HG03064 (cell line): ENCODE results near the gene GALNT11.
"Not testable (repeated sequence)": the region's sequence is repeated elsewhere in the genome, so short reads cannot be mapped to it uniquely, and the experiment has no call there.

Source experiments
- ATAC-seq: cut with Tn5 transposase; IDR thresholded peaks from one replicate; pipeline ENCODE4 v1.9.1; 2021; ENCODE audit warnings: low read depth; ENCODE audit not compliant: unreplicated experiment

Gene GALNT11

DNA sequence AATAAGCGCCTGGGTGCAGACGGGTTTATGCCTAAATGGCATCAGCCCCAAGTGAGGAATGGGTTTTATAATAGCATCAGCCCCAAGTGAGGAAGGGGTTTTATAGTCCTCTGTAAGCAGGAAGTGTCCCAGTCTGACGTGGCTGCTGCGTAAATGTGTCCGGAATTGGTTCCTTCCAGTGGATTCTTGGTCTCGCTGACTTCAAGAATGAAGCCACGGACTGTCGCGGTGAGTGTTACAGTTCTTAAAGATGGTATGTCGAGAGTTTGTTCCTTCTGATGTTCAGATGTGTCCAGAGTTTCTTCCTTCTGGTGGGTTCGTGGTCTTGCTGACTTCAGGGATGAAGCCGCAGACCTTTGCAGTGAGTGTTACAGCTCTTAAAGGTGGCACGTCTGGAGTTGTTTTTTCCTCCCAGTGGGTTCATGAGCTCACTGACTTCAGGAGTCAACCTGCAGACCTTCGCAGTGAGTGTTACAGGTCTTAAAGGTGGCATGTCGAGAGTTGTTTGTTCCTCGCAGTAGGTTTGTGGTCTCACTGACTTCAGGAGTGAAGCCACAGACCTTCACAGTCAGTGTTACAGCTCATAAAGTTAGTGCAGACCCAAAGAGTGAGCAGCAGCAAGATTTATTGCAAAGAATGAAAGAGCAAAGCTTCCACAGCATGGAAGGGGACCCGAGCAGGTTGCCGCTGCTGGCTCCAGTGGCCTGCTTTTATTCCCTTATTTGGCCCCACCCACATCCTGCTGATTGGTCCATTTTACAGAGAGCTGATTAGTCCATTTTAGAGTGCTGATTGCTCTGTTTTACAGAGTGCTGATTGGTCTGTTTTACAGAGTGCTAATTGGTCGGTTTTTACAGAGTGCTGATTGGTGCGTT lies 2.3 kb downstream of the GALNT11 start:
- ATAC-seq = not testable (repeated sequence)

- not testable (repeated sequence) for ATAC-seq
Measured at GRCh38 chr7:152030059-152030458, 4.6 kb downstream of the GALNT11 start.

- ATAC-seq = not testable (repeated sequence)
Measured at GRCh38 chr7:152030639-152031038, 5.2 kb downstream of the GALNT11 start.

- no peak for ATAC-seq
Measured at GRCh38 chr7:152035817-152036216, 10.3 kb downstream of the GALNT11 start.

GRCh38 chr7:152038410-152038809 lies 12.9 kb downstream of the GALNT11 start:
- not testable (repeated sequence) for ATAC-seq

DNA sequence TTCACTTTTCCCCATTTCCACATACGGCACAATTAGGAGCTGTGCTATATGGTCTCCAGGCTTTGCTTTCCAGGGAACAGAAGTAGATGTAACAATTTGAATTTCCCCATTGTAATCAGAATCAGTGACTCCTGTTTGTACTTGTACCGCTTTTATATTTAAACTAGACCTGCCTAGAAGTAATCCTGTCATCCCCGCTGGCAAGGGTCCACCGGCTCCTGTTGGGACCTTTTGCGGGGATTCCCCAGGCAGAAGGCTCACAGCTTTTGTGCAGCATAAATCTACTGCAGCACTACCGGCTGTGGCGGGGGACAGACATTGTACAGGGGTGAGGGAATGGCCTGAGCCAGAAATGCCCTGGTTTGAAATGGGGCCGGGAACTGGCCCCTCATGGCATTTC lies 17.6 kb downstream of the GALNT11 start:
- not testable (repeated sequence) for ATAC-seq

DNA sequence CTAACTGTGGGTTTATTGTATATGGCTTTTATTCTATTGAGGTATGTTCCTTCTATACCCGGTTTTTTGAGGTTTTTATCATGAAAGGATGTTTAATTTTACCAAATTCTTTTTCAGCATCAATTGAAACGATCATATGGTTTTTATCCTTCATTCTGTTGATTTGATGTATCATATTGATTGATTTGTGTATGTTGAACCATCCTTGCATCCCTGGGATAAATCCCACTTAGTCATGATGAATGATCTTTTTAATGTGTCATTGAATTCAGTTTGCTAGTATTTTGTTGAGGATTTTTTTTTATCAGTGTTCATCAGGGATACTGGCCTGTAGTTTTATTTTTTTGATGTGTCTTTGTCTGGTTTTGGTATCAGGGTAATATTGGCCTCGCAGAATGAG lies 19.4 kb downstream of the GALNT11 start:
- ATAC-seq = not testable (repeated sequence)

GRCh38 chr7:152046531-152046930 lies 21.1 kb downstream of the GALNT11 start:
- no peak for ATAC-seq

DNA sequence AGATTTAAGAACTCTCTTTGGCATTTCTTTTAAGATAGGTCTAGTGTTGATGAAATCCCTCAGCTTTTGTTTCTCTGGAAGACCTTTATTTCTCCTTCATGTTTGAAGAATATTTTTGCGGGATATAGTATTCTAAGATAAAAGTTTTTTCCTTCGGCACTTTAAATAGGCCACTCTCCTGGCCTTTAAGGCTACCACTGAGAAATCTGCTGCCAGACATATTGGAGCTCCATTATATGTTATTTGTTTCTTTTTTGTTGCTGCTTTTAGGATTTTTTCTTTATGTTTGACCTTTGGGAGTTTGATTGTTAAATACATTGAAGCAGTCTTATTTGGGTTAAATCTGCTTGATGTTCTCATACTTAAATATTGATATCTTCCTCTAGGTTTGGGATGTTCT lies 22.6 kb downstream of the GALNT11 start:
- ATAC-seq = no peak

DNA sequence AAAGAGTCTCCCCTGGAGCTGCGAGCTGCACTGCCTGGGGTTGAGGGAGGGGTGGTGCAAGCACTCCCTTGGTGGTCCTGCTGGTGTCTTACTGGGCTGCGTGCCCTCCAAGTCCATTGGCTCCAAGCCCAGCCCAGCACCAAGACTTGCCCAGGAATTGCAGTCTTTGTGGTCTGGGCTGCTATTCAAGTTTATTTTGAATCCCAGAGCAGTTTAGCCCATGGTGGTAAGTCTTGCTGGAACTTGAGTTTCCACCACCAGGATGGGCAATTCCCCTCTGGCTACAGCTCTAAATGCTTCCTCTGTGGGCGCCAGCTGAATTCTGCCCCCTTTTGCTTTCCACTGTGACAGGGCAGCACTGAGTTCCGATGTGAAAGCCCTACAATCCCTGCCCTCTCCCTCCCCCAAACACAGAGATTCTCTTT lies 25.1 kb downstream of the GALNT11 start:
- ATAC-seq = no peak

GRCh38 chr7:152051968-152052367 lies 26.5 kb downstream of the GALNT11 start:
- ATAC-seq = no peak

GRCh38 chr7:152052771-152053170 lies 27.3 kb downstream of the GALNT11 start:
- no peak for ATAC-seq

DNA sequence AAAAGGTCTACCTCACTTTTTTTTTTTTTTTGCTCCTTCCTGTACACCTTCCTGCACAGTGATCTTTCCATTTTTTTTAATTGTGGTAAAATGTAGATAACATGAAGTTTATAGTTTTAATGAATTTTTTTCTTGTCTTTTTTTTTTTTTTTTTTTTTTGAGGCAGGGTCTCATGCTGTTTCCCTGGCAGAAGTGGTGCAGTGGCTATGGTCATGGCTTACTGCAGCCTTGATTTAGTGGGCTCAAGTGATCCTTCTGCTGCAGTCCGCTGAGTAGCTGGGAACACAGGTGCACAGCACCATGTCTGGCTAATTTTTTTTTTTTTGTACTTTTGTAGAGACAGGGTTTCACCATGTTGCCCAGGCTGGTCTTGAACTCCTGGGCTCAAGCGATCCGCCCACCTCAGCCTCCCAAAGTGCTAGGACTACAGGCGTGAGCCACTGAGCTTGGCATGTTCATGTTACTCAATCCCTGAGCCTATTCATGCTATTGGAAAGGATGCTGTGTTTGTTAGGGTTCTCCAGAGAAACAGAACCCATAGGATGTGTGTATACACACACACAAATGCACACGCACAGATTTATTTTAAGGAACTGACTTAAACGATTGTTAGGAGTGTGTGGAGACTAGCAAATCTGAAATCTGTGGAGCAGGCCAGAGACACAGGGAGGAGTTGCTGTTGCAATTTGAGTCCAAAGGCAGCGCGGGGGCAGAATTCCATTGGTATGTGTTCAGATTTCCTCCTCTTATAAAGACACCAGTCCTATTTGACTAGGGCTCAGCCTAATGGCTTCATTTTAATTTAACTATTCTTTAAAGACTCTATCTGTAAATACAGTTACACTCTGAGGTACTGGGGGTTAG lies 29.1 kb downstream of the GALNT11 start:
- ATAC-seq = no peak

DNA sequence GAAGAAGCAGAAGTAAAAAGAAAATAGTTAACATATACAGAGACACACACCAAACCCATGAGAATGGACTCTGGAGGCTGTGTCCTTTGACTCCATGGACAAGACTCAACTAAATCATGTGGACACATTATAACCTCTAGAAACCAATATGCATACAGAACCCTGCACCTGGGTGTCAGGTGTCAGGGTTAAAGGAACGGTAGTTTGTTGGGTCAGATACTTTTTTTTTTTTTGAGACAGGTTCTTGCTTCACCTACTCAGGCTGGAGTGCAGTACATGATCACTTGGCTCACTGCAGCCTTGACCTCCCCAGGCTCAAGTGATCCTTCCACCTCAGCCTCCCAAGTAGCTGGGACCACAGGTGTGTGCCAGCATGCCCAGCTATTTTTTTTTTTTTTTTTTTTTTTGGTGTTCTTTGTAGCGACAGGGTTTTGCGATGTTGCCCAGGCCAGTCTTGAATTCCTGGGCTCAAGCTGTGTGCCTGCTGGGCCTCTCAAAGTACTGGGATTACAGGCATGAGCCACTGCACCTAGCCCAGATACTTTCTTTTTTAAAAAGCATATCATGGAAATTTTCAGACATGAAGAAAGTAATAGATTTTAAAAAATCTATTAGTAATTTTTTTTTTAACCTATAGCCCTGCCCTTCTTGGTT lies 31.3 kb downstream of the GALNT11 start:
- no peak for ATAC-seq

DNA sequence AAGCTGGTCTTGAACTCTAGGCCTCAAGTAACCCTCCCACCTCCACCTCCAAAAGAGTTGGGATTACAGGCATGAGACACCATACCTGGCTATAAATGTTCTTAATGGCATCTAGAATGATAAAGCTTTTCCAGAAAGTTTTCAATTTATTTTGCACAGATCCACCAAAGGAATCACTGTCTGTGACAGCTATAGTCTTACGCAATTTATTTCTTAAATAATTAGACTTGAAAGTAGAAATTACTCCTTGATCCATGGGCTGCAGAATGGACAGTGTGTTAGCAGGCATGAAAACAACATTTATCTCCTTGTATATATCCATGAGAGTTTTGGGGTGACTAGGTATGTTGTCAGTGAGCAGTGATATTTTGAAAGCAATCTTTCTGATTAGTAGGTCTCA lies 33.8 kb downstream of the GALNT11 start:
- ATAC-seq = no peak

GRCh38 chr7:152061086-152061485 lies 35.6 kb downstream of the GALNT11 start:
- ATAC-seq = not testable (repeated sequence)

DNA sequence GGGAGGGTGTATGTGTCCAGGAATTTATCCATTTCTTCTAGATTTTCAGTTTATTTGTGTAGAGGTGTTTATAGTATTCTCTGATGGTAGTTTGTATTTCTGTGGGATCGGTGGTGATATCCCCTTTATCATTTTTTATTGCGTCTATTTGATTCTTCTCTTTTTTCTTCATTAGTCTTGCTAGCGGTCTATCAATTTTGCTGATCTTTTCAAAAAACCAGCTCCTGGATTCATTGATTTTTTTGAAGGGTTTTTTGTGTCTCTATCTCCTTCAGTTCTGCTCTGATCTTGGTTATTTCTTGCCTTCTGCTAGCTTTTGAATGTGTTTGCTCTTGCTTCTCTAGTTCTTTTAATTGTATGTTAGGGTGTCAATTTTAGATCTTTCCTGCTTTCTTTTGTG lies 37.7 kb downstream of the GALNT11 start:
- not testable (repeated sequence) for ATAC-seq

DNA sequence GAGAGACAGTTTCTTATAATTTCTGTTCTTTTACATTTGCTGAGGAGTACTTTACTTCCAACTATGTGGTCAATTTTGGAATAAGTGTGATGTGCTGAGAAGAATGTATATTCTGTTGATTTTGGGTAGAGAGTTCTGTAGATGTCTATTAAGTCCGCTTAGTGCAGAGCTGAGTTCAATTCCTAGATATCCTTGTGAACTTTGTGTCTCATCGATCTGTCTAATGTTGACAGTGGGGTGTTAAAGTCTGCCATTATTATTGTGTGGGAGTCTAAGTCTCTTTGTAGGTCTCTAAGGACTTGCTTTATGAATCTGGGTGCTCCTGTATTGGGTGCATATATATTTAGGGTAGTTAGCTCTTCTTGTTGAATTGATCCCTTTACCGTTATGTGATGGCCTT lies 38.3 kb downstream of the GALNT11 start:
- not testable (repeated sequence) for ATAC-seq

DNA sequence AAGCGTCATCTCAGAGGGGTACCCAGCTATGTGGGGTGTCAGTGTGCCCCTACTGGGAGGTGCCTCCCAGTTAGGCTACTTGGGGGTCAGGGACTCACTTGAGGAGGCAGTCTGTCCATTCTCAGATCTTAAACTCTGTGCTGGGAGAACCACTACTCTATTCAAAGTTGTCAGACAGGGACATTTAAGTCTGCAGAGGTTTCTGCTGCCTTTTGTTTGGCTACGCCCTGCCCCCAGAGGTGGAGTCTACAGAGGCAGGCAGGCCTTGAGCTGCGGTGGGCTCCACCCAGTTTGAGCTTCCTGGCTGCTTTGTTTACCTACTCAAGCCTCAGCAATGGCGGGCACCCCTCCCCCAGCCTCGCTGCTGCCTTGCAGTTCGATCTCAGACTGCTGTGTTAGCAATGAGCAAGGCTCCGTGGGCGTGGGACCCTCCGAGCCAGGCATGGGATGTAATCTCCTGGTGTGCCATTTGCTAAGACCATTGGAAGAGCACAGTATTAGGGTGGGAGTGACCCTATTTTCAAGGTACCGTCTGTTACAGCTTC lies 40.4 kb downstream of the GALNT11 start:
- ATAC-seq = not testable (repeated sequence)

GRCh38 chr7:152072421-152072820 lies 46.9 kb downstream of the GALNT11 start:
- ATAC-seq = no peak

DNA sequence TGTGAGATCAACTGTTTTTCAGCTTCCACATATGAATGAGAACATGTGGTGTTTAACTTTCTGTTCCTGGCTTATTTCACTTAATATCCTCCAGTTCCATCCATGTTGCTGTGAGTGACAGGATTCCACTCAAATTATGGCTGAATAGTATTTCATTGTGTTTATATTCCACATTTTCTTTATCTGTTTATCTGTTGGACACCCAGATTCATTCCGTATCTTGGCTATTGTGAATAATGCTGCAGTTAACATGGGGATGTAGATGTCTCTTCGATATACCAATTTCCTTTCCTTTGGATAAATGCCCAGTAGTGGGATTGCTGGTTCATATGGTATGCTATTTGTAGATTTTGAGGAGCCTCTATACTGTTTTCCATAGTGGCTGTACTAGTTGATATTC lies 47.9 kb downstream of the GALNT11 start:
- ATAC-seq = no peak
